Endothelial cell (in vitro differentiated cells): Measurements from ENCODE around the gene TMEM132E. TPM values are rescaled to one million over a fixed set of nuclear protein-coding genes. Genes with fewer than 3 reads are reported as not detected.

Experiments used
- DNase-seq: peaks from one replicate; pipeline ENCODE4 v3.0.0; 2021; ENCODE audit warnings: low spot score
- H3K27ac Mint-ChIP-seq: one replicate; pipeline ENCODE4 v1.8.0; 2021; ENCODE audit warnings: mixed read lengths, inconsistent platforms; ENCODE audit not compliant: unreplicated experiment
- H3K27me3 Mint-ChIP-seq: one replicate; pipeline ENCODE4 v1.8.0; 2021; ENCODE audit warnings: mild to moderate bottlenecking, moderate library complexity, mixed read lengths, inconsistent platforms; ENCODE audit not compliant: unreplicated experiment
- H3K36me3 Mint-ChIP-seq: one replicate; pipeline ENCODE4 v1.8.0; 2021; ENCODE audit warnings: mild to moderate bottlenecking, low read depth, mixed read lengths, inconsistent platforms; ENCODE audit not compliant: unreplicated experiment
- H3K4me1 Mint-ChIP-seq: one replicate; pipeline ENCODE4 v1.8.0; 2021; ENCODE audit warnings: mild to moderate bottlenecking, mixed read lengths, inconsistent platforms; ENCODE audit not compliant: unreplicated experiment
- H3K4me3 Mint-ChIP-seq: one replicate; pipeline ENCODE4 v1.8.0; 2021; ENCODE audit warnings: mild to moderate bottlenecking, mixed read lengths, inconsistent platforms; ENCODE audit not compliant: unreplicated experiment
- H3K9me3 Mint-ChIP-seq: one replicate; pipeline ENCODE4 v1.8.0; 2021; ENCODE audit warnings: mixed read lengths, inconsistent platforms; ENCODE audit not compliant: unreplicated experiment
- total RNA-seq: library from RNA; stranded (reverse); fragmentation: NEBNext Ultra II Directional; extraction: Animal tissue kit (Norgen Biotek cat#: 25700); gene quantifications from one replicate; pipeline ENCODE4 v1.2.1, GENCODE V29; 2021; ENCODE audit not compliant: unreplicated experiment
- TF ChIP-seq, protein P1 (sequence below): fragments of 200-600 bp; sonication (generic); IDR thresholded peaks from one replicate; pipeline ENCODE4 v1.5.0; 2021; ENCODE audit warnings: antibody characterized with exemption; ENCODE audit not compliant: unreplicated experiment

TMEM132E gene
- total RNA-seq, 1 donor from 2014 or later, result 0.08 TPM

DNA sequence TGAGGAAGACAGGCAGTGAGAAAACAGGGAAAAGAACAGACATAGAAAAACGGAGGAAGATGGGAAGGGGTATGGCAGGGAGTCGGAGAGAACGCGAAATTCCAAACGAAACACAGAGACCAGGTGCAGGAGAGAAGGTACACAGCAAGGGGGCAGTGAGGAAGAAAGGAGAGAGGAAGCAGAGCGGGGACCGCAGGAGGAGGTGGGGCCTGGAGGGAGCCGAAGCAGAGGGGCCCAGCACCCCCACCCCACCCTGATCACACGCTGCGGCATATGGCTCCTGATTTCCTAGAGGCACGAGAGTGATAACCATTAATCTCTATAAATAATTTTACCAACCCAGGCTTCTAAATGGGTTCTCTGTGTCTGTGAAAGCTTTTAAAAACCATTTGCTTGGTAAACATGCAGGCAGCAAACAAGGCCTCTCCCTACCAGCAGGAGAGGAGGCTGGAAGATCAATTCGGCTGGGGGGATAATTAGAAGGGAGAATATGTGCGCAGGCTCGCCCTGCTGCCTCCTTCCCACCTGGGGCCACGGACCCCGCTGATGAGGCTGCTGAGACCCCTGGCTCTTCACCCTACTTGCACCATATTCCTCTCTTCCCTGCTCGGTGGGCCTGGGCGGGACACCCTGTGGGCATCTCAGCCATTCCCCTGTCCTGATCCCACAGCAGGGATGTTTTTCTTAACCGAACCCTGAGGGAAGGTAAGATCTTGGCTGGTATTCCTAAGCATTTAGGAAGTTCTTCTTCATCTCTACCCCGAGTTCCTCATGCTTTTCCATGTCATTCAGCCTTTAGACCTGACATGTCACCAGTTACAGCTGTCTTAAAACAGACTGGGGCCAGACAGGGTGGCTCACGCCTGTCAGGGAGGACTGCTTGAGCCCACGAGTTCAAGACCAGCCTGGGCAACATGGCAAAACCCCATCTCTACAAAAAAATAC is 86.7 kb downstream of the TMEM132E start:
- Mint-ChIP-seq H3K27ac (no peak overlapping the region), H3K4me1 (peaks cover 18% of the 10 kb centered on the region), H3K4me3 (no peak overlapping the region), H3K9me3 (no peaks in the 10 kb centered on the region), H3K36me3 (no peaks in the 10 kb centered on the region), H3K27me3 (peaks cover 5% of the 10 kb centered on the region)
- TF ChIP-seq, protein P1, sequence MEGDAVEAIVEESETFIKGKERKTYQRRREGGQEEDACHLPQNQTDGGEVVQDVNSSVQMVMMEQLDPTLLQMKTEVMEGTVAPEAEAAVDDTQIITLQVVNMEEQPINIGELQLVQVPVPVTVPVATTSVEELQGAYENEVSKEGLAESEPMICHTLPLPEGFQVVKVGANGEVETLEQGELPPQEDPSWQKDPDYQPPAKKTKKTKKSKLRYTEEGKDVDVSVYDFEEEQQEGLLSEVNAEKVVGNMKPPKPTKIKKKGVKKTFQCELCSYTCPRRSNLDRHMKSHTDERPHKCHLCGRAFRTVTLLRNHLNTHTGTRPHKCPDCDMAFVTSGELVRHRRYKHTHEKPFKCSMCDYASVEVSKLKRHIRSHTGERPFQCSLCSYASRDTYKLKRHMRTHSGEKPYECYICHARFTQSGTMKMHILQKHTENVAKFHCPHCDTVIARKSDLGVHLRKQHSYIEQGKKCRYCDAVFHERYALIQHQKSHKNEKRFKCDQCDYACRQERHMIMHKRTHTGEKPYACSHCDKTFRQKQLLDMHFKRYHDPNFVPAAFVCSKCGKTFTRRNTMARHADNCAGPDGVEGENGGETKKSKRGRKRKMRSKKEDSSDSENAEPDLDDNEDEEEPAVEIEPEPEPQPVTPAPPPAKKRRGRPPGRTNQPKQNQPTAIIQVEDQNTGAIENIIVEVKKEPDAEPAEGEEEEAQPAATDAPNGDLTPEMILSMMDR, result no peak
- no peak for DNase-seq

GRCh38 chr17:34667656-34668055 is 88.3 kb downstream of the TMEM132E start:
- H3K9me3 Mint-ChIP-seq, result no peaks in the 10 kb centered on the region
- peaks cover 18% of the 10 kb centered on the region for H3K4me1 Mint-ChIP-seq
- H3K36me3 Mint-ChIP-seq, result no peaks in the 10 kb centered on the region
- DNase-seq, result no peak
- H3K4me3 Mint-ChIP-seq, result no peak overlapping the region
- TF ChIP-seq, protein P1, result no peak
- H3K27ac Mint-ChIP-seq, result no peak overlapping the region
- H3K27me3 Mint-ChIP-seq, result peaks cover 5% of the 10 kb centered on the region

DNA sequence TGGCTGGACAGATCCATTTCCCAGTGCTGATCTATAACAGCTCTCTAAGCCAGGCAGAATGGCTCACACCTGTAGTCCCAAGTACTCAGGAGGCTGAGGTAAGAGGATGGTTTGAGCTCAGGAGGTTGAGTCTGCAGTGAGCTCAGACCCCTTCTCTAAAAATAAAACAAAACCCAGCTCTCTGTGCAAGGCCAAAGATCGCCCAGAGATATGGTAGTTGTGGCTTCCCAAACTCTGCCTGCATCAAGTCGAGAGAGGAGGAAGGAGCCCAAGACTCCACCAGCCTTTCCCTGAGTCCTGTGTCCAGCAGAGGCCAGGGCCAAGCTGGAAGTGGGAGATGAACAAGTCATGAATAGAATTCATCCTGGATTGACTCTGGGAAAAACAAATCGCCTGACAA is 88.8 kb downstream of the TMEM132E start:
- no peak overlapping the region for H3K4me3 Mint-ChIP-seq
- TF ChIP-seq, protein P1, result no peak
- no peaks in the 10 kb centered on the region for H3K36me3 Mint-ChIP-seq
- H3K4me1 Mint-ChIP-seq, result peaks cover 18% of the 10 kb centered on the region
- H3K27ac Mint-ChIP-seq, result no peak overlapping the region
- H3K9me3 Mint-ChIP-seq, result no peaks in the 10 kb centered on the region
- no peak for DNase-seq
- H3K27me3 Mint-ChIP-seq, result peaks cover 5% of the 10 kb centered on the region

- H3K36me3 Mint-ChIP-seq, result no peaks in the 10 kb centered on the region
- no peak overlapping the region for H3K27ac Mint-ChIP-seq
- peaks cover 18% of the 10 kb centered on the region for H3K4me1 Mint-ChIP-seq
- H3K27me3 Mint-ChIP-seq, result peaks cover 7% of the 10 kb centered on the region
- DNase-seq, result no peak
- TF ChIP-seq, protein P1, result no peak
- no peak overlapping the region for H3K4me3 Mint-ChIP-seq
- H3K9me3 Mint-ChIP-seq, result no peaks in the 10 kb centered on the region
These were observed 90.1 kb downstream of the TMEM132E start for GRCh38 chr17:34669511-34669910.

- Mint-ChIP-seq H3K36me3 (no peaks in the 10 kb centered on the region), H3K27ac (no peak overlapping the region), H3K27me3 (peaks cover 5% of the 10 kb centered on the region), H3K4me1 (peaks cover 18% of the 10 kb centered on the region), H3K9me3 (no peaks in the 10 kb centered on the region), H3K4me3 (no peak overlapping the region)
- TF ChIP-seq, protein P1, result no peak
- DNase-seq, result no peak
These were observed 91.2 kb downstream of the TMEM132E start for GRCh38 chr17:34670618-34671017.
